Osteocyte (in vitro differentiated cells): ENCODE data around the gene CEP170B. TPM values are rescaled to one million over a fixed set of nuclear protein-coding genes. Genes with fewer than 3 reads are reported as not detected.
"Not testable (repeated sequence)": the region's sequence is repeated elsewhere in the genome, so short reads cannot be mapped to it uniquely, and the experiment has no call there.

ENCODE experiments used
- DNase-seq: peaks from one replicate; pipeline ENCODE4 v3.0.0; 2021; ENCODE audit warnings: mixed read lengths; ENCODE audit not compliant: unreplicated experiment; ENCODE audit errors: extremely low spot score
- H3K27ac Mint-ChIP-seq: one replicate; pipeline ENCODE4 v1.8.0; 2021; ENCODE audit warnings: mild to moderate bottlenecking, mixed read lengths; ENCODE audit not compliant: unreplicated experiment
- H3K27me3 Mint-ChIP-seq: one replicate; pipeline ENCODE4 v1.8.0; 2021; ENCODE audit warnings: mixed read lengths; ENCODE audit not compliant: unreplicated experiment
- H3K36me3 Mint-ChIP-seq: one replicate; pipeline ENCODE4 v1.8.0; 2021; ENCODE audit warnings: mixed read lengths; ENCODE audit not compliant: unreplicated experiment
- H3K4me1 Mint-ChIP-seq: one replicate; pipeline ENCODE4 v1.8.0; 2021; ENCODE audit warnings: mixed read lengths; ENCODE audit not compliant: unreplicated experiment
- H3K4me3 Mint-ChIP-seq: one replicate; pipeline ENCODE4 v1.8.0; 2021; ENCODE audit warnings: mild to moderate bottlenecking, moderate library complexity, mixed read lengths; ENCODE audit not compliant: unreplicated experiment
- H3K9me3 Mint-ChIP-seq: one replicate; pipeline ENCODE4 v1.8.0; 2021; ENCODE audit warnings: mixed read lengths; ENCODE audit not compliant: unreplicated experiment
- total RNA-seq: library from RNA; stranded (reverse); gene quantifications from 2 replicates; pipeline ENCODE4 v1.2.1, GENCODE V29; 2021
- TF ChIP-seq, protein P1 (sequence below): fragments of 200-600 bp; sonication (generic); IDR thresholded peaks from 2 replicates; pipeline ENCODE4 v1.5.0; 2021; ENCODE audit warnings: antibody characterized with exemption, mild to moderate bottlenecking, moderate library complexity

CEP170B gene
- total RNA-seq, 1 donor from 2014 or later, result 26.4 TPM

DNA sequence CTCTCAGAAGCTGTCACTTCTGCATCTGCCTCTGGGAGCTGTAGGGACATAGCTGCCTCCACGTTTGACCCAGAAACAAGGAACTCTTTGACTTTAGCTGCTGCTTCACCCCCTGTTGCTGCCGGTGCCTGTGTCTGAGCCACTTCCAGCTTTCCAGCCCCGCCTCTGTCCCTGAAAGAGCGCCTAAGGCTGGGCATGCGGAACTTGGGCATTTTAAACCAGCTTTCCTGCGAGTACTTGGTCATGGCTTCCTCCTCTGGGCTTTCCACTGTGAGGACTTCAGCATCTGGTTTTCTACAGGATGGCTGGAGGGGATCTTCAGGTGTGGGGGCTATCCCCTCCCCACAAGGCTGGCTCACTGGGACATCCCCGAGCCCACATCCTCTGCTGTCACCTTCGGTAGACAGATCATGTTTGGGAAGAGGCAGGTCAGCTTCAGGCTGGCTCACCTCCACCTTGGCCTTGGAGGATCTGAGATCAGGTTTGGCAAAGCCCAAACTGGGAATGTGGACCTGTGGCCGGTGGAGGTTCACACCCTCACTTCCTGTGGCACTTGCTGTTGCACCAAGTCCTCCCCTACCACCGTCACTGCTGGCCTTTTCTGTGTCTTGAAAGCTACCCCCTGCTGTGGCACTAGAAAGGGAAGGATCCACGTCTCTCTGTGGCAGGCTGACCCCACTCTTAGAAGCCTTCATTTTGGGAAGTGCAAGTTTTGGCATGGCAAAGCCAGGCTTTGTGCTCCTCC, 74.8 kb downstream of the CEP170B start:
- DNase-seq, result no peak
- H3K4me1 Mint-ChIP-seq, result no peaks in the 10 kb centered on the region
- H3K36me3 Mint-ChIP-seq, result peaks cover 13% of the 10 kb centered on the region
- no peaks in the 10 kb centered on the region for H3K9me3 Mint-ChIP-seq
- TF ChIP-seq, protein P1, sequence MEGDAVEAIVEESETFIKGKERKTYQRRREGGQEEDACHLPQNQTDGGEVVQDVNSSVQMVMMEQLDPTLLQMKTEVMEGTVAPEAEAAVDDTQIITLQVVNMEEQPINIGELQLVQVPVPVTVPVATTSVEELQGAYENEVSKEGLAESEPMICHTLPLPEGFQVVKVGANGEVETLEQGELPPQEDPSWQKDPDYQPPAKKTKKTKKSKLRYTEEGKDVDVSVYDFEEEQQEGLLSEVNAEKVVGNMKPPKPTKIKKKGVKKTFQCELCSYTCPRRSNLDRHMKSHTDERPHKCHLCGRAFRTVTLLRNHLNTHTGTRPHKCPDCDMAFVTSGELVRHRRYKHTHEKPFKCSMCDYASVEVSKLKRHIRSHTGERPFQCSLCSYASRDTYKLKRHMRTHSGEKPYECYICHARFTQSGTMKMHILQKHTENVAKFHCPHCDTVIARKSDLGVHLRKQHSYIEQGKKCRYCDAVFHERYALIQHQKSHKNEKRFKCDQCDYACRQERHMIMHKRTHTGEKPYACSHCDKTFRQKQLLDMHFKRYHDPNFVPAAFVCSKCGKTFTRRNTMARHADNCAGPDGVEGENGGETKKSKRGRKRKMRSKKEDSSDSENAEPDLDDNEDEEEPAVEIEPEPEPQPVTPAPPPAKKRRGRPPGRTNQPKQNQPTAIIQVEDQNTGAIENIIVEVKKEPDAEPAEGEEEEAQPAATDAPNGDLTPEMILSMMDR, result no peak
- H3K27ac Mint-ChIP-seq, result no peak overlapping the region
- H3K4me3 Mint-ChIP-seq, result no peak overlapping the region
- H3K27me3 Mint-ChIP-seq, result no peaks in the 10 kb centered on the region

DNA sequence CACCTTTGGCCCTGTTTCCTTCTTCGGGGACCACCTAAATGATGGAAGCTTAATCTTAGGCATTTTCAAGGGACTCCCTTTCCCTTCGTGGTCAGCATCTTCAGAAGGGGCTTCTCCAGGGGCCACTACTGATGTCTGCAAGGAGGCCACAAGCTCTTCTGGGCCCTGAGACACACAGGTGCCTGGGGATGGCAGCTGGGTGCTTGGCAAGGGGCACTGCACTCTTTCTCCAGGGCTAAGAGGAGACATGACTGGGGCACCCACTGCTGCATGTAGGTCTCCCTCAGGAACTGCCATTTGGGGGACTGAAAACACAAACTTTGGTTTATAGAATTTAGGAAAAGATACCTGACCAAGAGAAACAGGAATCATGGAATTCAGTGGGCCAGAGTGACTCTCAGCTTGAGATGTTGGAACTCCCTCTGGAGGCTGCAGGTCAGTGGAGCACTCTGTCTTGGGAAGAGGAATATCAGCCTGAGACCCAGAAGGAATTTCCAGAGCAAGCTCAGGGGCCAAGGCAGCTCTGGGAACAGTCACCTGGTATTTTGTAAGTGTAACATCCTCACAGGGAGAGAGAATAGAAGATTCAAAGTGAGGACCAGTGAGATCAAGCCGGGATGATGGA, 75.6 kb downstream of the CEP170B start:
- DNase-seq, result no peak
- Mint-ChIP-seq H3K9me3 (no peaks in the 10 kb centered on the region), H3K27ac (no peak overlapping the region), H3K4me1 (no peaks in the 10 kb centered on the region), H3K36me3 (peaks cover 18% of the 10 kb centered on the region), H3K27me3 (no peaks in the 10 kb centered on the region), H3K4me3 (no peak overlapping the region)
- TF ChIP-seq, protein P1, result no peak

DNA sequence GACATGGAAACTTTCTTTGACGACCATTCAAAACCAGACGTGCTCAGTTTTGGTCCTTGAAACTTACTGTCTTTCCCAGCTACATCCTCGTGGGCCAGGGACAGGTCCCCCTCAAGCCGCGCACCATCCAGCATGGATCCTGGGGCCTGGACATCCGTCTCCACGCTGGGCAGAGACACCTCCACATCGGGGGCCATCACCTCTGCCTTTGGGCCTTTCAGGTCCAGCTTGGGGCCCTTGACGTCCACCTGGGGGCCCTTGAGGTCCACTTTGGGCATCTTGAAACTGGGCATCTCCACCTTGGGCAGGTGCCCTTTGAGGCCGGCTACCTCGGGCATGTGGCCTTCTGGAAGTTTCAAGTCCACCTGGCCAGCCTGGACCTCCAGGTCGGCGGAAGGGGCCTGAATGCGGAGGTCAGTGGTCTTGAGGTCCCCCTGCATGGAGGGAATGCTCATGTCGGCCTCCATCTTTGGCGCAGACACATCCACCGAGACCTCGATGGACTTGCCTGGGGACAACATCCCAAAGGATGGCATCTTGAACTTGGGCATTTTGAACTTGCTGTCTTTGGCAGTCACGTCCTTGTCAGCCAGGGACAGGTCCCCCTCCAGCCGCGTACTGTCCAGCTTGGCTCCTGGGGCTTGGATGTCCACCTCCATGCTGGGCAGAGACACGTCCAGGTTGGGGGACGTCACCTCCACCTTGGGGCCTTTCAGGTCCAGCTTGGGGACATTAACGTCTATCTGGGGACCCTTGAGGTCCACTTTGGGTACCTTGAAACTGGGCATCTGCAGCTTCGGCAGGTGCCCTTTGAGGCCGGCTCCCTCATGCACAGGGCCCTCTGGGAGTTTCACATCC, 76.7 kb downstream of the CEP170B start:
- TF ChIP-seq, protein P1, result no peak
- Mint-ChIP-seq H3K27ac (no peak overlapping the region), H3K9me3 (no peaks in the 10 kb centered on the region), H3K4me1 (no peaks in the 10 kb centered on the region), H3K27me3 (no peaks in the 10 kb centered on the region), H3K4me3 (no peak overlapping the region), H3K36me3 (peaks cover 19% of the 10 kb centered on the region)
- no peak for DNase-seq

DNA sequence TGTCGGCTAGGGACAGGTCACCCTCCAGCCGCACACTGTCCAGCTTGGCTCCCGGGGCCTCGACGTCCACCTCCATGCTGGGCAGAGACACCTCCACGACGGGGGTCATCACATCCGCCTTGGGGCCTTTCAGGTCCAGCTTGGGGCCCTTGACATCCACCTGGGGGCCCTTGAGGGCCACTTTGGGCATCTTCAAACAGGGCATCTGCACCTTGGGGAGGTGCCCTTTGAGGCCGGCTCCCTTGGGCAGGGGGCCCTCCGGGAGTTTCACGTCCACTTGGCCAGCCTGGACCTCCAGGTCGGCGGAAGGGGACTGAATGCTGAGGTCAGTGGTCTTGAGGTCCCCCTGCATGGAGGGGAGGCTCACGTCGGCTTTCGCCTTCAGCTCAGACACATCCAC, 77.5 kb downstream of the CEP170B start:
- DNase-seq, result no peak
- no peaks in the 10 kb centered on the region for H3K4me1 Mint-ChIP-seq

DNA sequence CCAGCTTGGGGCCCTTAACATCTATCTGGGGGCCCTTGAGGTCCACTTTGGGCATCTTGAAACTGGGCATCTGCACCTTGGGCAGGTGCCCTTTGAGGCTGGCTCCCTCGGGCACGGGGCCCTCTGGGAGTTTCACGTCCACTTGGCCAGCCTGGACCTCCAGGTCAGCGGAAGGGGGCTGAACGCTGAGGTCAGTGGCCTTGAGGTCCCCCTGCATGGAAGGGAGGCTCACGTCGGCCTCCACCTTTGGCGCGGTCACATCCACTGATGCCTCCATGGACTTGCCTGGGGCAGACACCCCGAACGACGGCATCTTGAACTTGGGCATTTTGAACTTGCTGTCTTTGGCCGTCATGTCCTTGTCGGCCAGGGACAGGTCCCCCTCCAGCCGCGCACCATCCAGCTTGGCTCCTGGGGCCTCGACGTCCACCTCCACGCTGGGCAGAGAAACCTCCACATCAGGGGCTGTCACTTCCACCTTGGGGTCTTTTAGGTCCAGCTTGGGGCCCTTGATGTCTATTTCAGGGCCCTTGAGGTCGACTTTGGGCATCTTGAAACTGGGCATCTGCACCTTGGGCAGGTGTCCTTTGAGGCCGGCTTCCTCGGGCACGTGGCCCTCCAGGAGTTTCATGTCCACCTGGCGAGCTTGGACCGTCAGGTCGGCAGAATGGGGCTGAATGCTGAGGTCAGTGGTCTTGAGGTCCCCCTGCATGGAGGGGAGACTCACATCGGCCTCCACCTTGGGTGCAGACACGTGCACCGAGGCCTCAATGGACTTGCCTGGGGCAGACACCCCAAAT, 78.3 kb downstream of the CEP170B start:
- H3K27ac Mint-ChIP-seq, H3K27me3 Mint-ChIP-seq: not testable (repeated sequence)

More for the DNA sequence above, 77.5 kb downstream of the CEP170B start:
- Mint-ChIP-seq H3K4me3 (no peak overlapping the region), H3K27me3 (no peaks in the 10 kb centered on the region), H3K9me3 (no peaks in the 10 kb centered on the region), H3K27ac (no peak overlapping the region), H3K36me3 (peaks cover 21% of the 10 kb centered on the region)
- TF ChIP-seq, protein P1, result no peak

DNA sequence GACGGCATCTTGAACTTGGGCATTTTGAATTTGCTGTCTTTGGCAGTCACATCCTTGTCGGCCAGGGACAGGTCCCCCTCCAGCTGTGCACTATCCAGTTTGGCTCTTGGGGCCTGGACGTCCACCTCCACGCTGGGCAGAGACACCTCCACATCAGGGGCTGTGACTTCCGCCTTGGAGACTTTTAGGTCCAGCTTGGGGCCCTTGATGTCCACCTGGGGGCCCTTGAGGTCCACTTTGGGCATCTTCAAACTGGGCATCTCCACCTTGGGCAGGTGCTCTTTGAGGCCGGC, 78.9 kb downstream of the CEP170B start:
- not testable (repeated sequence) for H3K4me1 Mint-ChIP-seq

More for the DNA sequence above, 78.3 kb downstream of the CEP170B start:
- not testable (repeated sequence) for DNase-seq, H3K9me3 Mint-ChIP-seq, H3K4me3 Mint-ChIP-seq, H3K4me1 Mint-ChIP-seq
- H3K36me3 Mint-ChIP-seq, result peaks cover 22% of the 10 kb centered on the region

DNA sequence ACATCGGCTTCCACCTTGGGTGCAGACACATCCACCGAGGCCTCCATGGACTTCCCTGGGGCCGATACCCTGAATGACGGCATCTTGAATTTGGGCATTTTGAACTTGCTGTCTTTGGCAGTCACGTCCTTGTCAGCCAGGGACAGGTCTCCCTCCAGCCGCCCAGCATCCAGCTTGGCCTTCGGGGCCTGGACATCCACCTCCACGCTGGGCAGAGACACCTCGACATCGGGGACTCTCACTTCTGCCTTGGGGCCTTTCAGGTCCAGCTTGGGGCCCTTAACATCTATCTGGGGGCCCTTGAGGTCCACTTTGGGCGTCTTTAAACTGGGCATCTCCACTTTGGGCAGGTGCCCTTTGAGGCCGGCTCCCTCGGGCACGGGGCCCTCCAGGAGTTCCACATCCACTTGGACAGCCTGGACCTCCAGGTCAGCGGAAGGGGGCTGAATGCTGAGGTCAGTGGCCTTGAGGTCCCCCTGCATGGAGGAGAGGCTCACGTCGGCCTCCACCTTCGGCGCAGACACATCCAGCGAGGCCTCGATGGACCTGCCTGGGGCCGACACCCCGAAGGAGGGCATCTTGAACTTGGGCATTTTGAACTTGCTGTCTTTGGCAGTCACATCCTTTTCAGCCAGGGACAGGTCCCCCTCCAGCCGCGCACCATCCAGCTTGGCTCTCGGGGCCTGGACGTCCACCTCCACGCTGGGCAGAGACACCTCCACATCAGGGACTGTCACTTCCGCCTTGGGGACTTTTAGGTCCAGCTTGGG, 79.6 kb downstream of the CEP170B start:
- not testable (repeated sequence) for H3K4me1 Mint-ChIP-seq, H3K27me3 Mint-ChIP-seq, DNase-seq, H3K4me3 Mint-ChIP-seq, H3K27ac Mint-ChIP-seq, H3K9me3 Mint-ChIP-seq
- peaks cover 22% of the 10 kb centered on the region for H3K36me3 Mint-ChIP-seq

More for the DNA sequence above, 78.9 kb downstream of the CEP170B start:
- DNase-seq, H3K27me3 Mint-ChIP-seq, H3K4me3 Mint-ChIP-seq, H3K9me3 Mint-ChIP-seq, H3K27ac Mint-ChIP-seq: not testable (repeated sequence)
- H3K36me3 Mint-ChIP-seq, result peaks cover 22% of the 10 kb centered on the region
